ENCODE data around the gene CDH2.

CDH2 gene

GRCh38 chr18:28158083-28158581 lies 18.8 kb downstream of the CDH2 start:
- TF ChIP-seq, protein P1, sequence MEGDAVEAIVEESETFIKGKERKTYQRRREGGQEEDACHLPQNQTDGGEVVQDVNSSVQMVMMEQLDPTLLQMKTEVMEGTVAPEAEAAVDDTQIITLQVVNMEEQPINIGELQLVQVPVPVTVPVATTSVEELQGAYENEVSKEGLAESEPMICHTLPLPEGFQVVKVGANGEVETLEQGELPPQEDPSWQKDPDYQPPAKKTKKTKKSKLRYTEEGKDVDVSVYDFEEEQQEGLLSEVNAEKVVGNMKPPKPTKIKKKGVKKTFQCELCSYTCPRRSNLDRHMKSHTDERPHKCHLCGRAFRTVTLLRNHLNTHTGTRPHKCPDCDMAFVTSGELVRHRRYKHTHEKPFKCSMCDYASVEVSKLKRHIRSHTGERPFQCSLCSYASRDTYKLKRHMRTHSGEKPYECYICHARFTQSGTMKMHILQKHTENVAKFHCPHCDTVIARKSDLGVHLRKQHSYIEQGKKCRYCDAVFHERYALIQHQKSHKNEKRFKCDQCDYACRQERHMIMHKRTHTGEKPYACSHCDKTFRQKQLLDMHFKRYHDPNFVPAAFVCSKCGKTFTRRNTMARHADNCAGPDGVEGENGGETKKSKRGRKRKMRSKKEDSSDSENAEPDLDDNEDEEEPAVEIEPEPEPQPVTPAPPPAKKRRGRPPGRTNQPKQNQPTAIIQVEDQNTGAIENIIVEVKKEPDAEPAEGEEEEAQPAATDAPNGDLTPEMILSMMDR (IDR thresholded peaks at IDR 0.05; ENCODE audit: unreplicated experiment in 3 of 3): no peak
- Mint-ChIP-seq H3K36me3 (ENCODE audit: low read depth) (no peaks in the 10 kb centered on the region), H3K9me3 (no peaks in the 10 kb centered on the region), H3K27me3 (ENCODE audit: low read depth) (no peaks in the 10 kb centered on the region), H3K4me3 (peak overlapping the region in 1 of 3 experiments; percentile 15), H3K27ac (peak overlapping the region; percentile 59 to 69 (median 61)), H3K4me1 (peaks cover 33% of the 10 kb centered on the region)

DNA sequence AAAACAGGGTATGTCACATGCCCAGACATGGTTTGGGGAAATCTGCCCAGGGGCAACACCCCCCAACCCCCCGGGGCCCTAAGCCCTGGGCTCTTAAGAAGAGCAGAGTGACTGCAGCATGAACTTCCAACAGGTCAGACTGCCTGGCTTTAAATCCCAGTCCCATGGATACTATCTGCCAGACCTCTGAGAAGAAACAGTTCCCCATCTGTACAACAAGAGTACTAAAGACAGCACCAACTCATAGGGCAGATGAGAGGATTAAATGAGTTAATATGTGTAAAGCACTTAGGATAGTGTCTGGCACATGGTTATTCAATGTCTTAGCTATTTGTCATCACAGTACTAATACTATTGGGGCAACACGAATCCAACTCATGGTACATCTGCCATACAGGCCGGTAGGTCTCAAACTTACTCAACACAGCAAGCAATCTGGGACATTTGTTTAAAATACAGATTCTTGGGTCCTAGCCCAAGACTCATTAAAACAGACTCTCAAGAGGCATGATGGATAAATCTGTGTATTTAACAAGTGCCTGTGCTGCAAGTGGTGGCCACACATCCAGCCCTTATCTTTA lies 23.4 kb downstream of the CDH2 start:
- TF ChIP-seq, protein P1 (IDR thresholded peaks at IDR 0.05; ENCODE audit: unreplicated experiment in 3 of 3): no peak
- Mint-ChIP-seq H3K4me3 (no peak overlapping the region), H3K27me3 (ENCODE audit: low read depth) (no peaks in the 10 kb centered on the region), H3K4me1 (peaks cover 53% of the 10 kb centered on the region), H3K36me3 (ENCODE audit: low read depth) (no peaks in the 10 kb centered on the region), H3K9me3 (no peaks in the 10 kb centered on the region), H3K27ac (no peak overlapping the region)

DNA sequence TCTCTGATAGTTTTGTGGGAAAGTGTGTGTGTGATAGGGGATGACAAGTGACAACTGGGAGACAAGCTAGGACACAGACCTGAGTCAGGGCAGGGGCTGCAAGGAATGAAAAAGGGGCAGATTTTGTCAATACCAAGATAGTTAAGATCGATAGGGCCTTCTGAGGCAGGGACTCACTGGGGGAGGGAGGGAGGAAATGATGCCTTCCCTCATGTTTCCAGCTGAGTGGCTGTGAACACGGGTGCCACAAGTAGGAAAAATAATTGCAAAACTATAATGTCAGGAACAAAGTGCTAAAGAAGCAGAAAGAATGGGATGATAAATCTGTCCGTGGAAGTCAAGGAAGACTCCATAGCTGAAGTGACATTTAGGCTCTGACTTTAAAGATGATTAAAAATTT lies 24.2 kb downstream of the CDH2 start:
- Mint-ChIP-seq H3K27ac (peak overlapping the region; percentile 49 to 83 (median 59)), H3K4me3 (no peak overlapping the region), H3K36me3 (ENCODE audit: low read depth) (no peaks in the 10 kb centered on the region), H3K4me1 (peaks cover 44% of the 10 kb centered on the region), H3K27me3 (ENCODE audit: low read depth) (no peaks in the 10 kb centered on the region), H3K9me3 (no peaks in the 10 kb centered on the region)
- TF ChIP-seq, protein P1 (IDR thresholded peaks at IDR 0.05; ENCODE audit: unreplicated experiment in 3 of 3): no peak

DNA sequence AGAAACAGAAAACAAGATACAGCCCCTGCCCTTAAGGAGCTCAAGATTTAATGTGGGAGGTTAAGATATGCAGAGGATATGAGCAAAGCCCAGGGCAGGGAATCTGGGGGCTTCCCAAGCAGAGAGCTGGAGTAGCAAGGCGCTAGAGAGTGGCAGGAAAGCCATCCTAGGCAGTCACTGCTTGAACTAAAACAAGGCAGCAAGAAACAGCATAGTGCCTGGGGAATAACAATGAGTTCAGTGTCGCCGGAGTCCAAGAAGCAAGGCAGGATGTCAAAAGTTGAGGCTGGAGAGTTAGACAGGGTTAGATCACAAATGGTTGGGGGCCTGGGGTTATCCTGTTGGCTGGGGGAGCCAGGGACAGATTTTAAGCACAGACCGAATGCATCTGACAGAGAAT lies 24.6 kb downstream of the CDH2 start:
- Mint-ChIP-seq H3K27me3 (ENCODE audit: low read depth) (no peaks in the 10 kb centered on the region), H3K9me3 (no peaks in the 10 kb centered on the region)

GRCh38 chr18:28151434-28151833 lies 25.5 kb downstream of the CDH2 start:
- peaks cover 42% of the 10 kb centered on the region for H3K4me1 Mint-ChIP-seq
- H3K4me3 Mint-ChIP-seq: no peak overlapping the region
- H3K27me3 Mint-ChIP-seq (ENCODE audit: low read depth): no peaks in the 10 kb centered on the region
- no peaks in the 10 kb centered on the region for H3K9me3 Mint-ChIP-seq
- TF ChIP-seq, protein P1 (IDR thresholded peaks at IDR 0.05; ENCODE audit: unreplicated experiment in 3 of 3): no peak
- H3K27ac Mint-ChIP-seq: peak overlapping the region in 1 of 3 experiments; percentile 41
- H3K36me3 Mint-ChIP-seq (ENCODE audit: low read depth): peaks cover under 1% of the 10 kb centered on the region

More for the DNA sequence above, 24.6 kb downstream of the CDH2 start:
- TF ChIP-seq, protein P1 (IDR thresholded peaks at IDR 0.05; ENCODE audit: unreplicated experiment in 3 of 3): no peak
- peak overlapping the region; percentile 49 to 83 (median 59) for H3K27ac Mint-ChIP-seq
- peaks cover 42% of the 10 kb centered on the region for H3K4me1 Mint-ChIP-seq
- H3K4me3 Mint-ChIP-seq: no peak overlapping the region
- H3K36me3 Mint-ChIP-seq (ENCODE audit: low read depth): no peaks in the 10 kb centered on the region

GRCh38 chr18:28150925-28151324 lies 26.0 kb downstream of the CDH2 start:
- H3K9me3 Mint-ChIP-seq: no peaks in the 10 kb centered on the region
- TF ChIP-seq, protein P1 (IDR thresholded peaks at IDR 0.05; ENCODE audit: unreplicated experiment in 3 of 3): no peak
- H3K36me3 Mint-ChIP-seq (ENCODE audit: low read depth): peaks cover 4% of the 10 kb centered on the region
- H3K27me3 Mint-ChIP-seq (ENCODE audit: low read depth): no peaks in the 10 kb centered on the region
- no peak overlapping the region for H3K27ac Mint-ChIP-seq
- peaks cover 42% of the 10 kb centered on the region for H3K4me1 Mint-ChIP-seq
- H3K4me3 Mint-ChIP-seq: no peak overlapping the region
